Upper lobe of left lung (tissue), 6 donors: ENCODE data around the gene ADGRL3. TPM values are rescaled to one million over a fixed set of nuclear protein-coding genes. Genes with fewer than 3 reads are reported as not detected.

ENCODE experiments used
- ATAC-seq, 2 donors: fragments of 200-7000 bp; cut with Tn5 transposase; one replicate each; pipeline ENCODE4 v1.9.1; 2022; ENCODE audit warnings: mild to moderate bottlenecking in 2 of 2, moderate library complexity in 2 of 2; ENCODE audit not compliant: low FRiP score in 2 of 2
- DNase-seq, 2 donors: peaks; one replicate each; pipeline ENCODE4 v3.0.0-alpha.2; 2019 to 2020
- H3K27ac ChIP-seq, 4 donors: fragments of 200-600 bp; sonication (generic); one replicate each; pipeline ENCODE4 v1.5.1; 2016 to 2019
- H3K27me3 ChIP-seq, 4 donors: fragments of 200-600 bp; sonication (generic); one replicate each; pipeline ENCODE4 v1.5.1; 2017 to 2019
- H3K36me3 ChIP-seq, 4 donors: fragments of 200-600 bp; sonication (generic); one replicate each; pipeline ENCODE4 v1.5.1; 2016 to 2019
- H3K4me1 ChIP-seq, 4 donors: fragments of 200-600 bp; sonication (generic); one replicate each; pipeline ENCODE4 v1.5.1; 2018 to 2019
- H3K4me3 ChIP-seq, 4 donors: fragments of 200-600 bp; sonication (generic); one replicate each; pipeline ENCODE4 v1.5.1; 2017 to 2019; ENCODE audit warnings: mild to moderate bottlenecking in 2 of 4, moderate library complexity in 1 of 4
- H3K9me3 ChIP-seq, 4 donors: fragments of 200-600 bp; sonication (generic); one replicate each; pipeline ENCODE4 v1.5.1; 2018 to 2019
- EP300 ChIP-seq, 4 donors: sonication (generic); formaldehyde crosslinking; IDR thresholded peaks; one replicate each; pipeline ENCODE4 v1.5.1; 2017; ENCODE audit warnings: antibody characterized with exemption in 4 of 4, control low read depth in 2 of 4
- POLR2A ChIP-seq, 4 donors: fragments of 450-650 bp; IDR thresholded peaks; one replicate each; pipeline ENCODE4 v1.5.1; 2016 to 2017; ENCODE audit warnings: antibody characterized with exemption in 4 of 4, mild to moderate bottlenecking in 2 of 4
- POLR2AphosphoS5 ChIP-seq, 2 donors: sonication (generic); formaldehyde crosslinking; IDR thresholded peaks; one replicate each; pipeline ENCODE4 v1.5.1; 2017; ENCODE audit warnings: antibody characterized with exemption in 2 of 2
- WGBS, 2 donors: methylation state at CpG; one replicate each; pipeline ENCODE4 v1.1.5; 2017 to 2018; 5-methylcytosine and 5-hydroxymethylcytosine counted together
- small RNA-seq, 4 donors: library from RNA; depleted of rRNA; stranded (forward); fragments of <200 nt; gene quantifications; one replicate each; pipeline ENCODE3, GENCODE V24; 2016
- total RNA-seq, 6 donors: library from RNA; depleted of rRNA in 4 of 6; stranded (reverse); fragments of >200 nt in 4 of 6; gene quantifications; one replicate each; pipeline versions ENCODE4 v1.1.0 to v1.2.1, GENCODE V29; 2016 to 2021
- TF ChIP-seq, protein P1 (sequence below), 6 experiments: fragments of 450-650 bp in 4 of 6; fragments of 200-600 bp in 2 of 6; sonication (generic) in 2 of 6; IDR thresholded peaks; one replicate each; pipeline ENCODE4 v1.5.1; 2016 to 2019; ENCODE audit warnings: antibody characterized with exemption in 6 of 6
- donor health status: DM: no; HTN: no; CAD: no; lungs with moderate emphysema.
- donor health status: DM: no; HTN: yes; CAD: no; lungs with severe emphysema.

ADGRL3 gene
- total RNA-seq, 6 donors from 2014 or later = 1.0 to 8.5 (median 2.9) TPM

DNA sequence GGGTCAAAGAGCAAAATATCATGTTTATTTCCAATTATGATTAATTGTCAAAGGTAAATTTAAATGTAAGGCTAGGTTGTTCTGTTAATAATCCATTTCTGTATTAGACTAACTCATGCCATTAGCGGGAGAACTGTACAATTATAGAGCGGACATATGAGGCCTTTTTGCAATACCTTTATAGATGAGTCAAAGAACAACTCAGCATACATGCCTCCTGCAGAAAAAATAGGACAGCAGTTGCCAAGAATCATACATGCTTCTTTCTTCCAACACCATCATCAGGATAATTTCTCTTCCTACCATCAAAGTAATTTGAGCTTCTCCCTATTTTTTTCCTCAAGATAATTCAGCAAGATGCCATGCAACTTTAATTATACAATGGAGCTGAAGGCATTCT lies 917.8 kb downstream of the ADGRL3 start:
- no peak for DNase-seq
- no peaks in the 10 kb centered on the region for H3K4me1 ChIP-seq
- H3K36me3 ChIP-seq = no peaks in the 10 kb centered on the region
- no peak for ATAC-seq
- WGBS, 2 donors = 93 to 98% methylated on average over 2 of the region's 2 CpGs
- no peaks in the 10 kb centered on the region for H3K27me3 ChIP-seq
- no peak overlapping the region for H3K27ac ChIP-seq
- H3K9me3 ChIP-seq = no peaks in the 10 kb centered on the region
- no peak overlapping the region for H3K4me3 ChIP-seq
- TF ChIP-seq, protein P1, sequence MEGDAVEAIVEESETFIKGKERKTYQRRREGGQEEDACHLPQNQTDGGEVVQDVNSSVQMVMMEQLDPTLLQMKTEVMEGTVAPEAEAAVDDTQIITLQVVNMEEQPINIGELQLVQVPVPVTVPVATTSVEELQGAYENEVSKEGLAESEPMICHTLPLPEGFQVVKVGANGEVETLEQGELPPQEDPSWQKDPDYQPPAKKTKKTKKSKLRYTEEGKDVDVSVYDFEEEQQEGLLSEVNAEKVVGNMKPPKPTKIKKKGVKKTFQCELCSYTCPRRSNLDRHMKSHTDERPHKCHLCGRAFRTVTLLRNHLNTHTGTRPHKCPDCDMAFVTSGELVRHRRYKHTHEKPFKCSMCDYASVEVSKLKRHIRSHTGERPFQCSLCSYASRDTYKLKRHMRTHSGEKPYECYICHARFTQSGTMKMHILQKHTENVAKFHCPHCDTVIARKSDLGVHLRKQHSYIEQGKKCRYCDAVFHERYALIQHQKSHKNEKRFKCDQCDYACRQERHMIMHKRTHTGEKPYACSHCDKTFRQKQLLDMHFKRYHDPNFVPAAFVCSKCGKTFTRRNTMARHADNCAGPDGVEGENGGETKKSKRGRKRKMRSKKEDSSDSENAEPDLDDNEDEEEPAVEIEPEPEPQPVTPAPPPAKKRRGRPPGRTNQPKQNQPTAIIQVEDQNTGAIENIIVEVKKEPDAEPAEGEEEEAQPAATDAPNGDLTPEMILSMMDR (IDR thresholded peaks at IDR 0.05) = no peak
- TF ChIP-seq POLR2A (IDR thresholded peaks at IDR 0.05) = no peak
- no peak for TF ChIP-seq EP300 (IDR thresholded peaks at IDR 0.05)
- TF ChIP-seq POLR2AphosphoS5 (IDR thresholded peaks at IDR 0.05) = no peak

DNA sequence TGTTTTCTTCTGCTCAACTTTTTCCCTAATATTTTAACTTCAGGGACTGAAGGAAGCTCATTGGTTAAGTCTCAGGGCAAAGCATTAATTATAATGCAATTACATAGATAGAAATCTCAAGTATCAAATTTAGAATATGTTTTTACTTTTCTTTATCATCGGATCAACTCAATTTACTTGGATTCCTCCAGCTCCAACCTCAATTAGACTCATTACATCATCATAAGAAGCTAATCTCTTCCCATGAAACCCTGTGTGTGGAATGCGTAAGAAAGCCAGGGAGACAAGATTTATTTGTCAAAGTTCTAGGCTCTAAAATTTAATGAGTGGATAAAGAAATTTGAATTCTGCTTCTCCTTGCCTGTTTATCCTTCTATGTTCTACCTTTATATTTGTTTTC lies 918.4 kb downstream of the ADGRL3 start:
- Histone ChIP-seq H3K4me1 (no peaks in the 10 kb centered on the region), H3K9me3 (no peaks in the 10 kb centered on the region), H3K27me3 (no peaks in the 10 kb centered on the region), H3K36me3 (no peaks in the 10 kb centered on the region), H3K27ac (no peak overlapping the region), H3K4me3 (no peak overlapping the region)
- ATAC-seq (no peak), DNase-seq (no peak)
- WGBS, 2 donors = 86 to 91% methylated on average over 2 of the region's 2 CpGs
- no peak for TF ChIP-seq EP300 (IDR thresholded peaks at IDR 0.05)
- TF ChIP-seq POLR2A (IDR thresholded peaks at IDR 0.05) = no peak
- TF ChIP-seq, protein P1 (IDR thresholded peaks at IDR 0.05) = no peak
- no peak for TF ChIP-seq POLR2AphosphoS5 (IDR thresholded peaks at IDR 0.05)

DNA sequence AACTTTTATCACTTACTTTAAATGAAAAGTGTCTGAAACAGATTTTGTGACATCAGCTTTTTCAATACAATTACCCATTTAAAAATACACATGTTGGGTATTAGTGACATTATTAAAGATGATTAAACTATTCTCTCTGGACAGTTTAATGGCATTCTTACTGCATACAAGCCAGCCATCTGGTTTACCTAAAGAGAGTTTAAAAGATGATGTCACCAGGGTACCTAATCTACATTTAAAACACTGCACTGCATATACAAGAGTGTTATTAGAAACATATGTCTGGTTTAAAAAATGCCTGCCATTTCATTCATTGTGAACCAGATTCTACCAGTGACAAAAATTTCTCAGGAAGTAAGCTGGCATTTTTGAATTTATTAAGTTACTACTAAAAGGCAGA lies 919.1 kb downstream of the ADGRL3 start:
- TF ChIP-seq POLR2A (IDR thresholded peaks at IDR 0.05) = no peak
- TF ChIP-seq POLR2AphosphoS5 (IDR thresholded peaks at IDR 0.05) = no peak
- no peaks in the 10 kb centered on the region for H3K36me3 ChIP-seq
- H3K4me1 ChIP-seq = no peaks in the 10 kb centered on the region
- no peaks in the 10 kb centered on the region for H3K27me3 ChIP-seq
- DNase-seq (no peak), ATAC-seq (no peak)
- H3K27ac ChIP-seq = no peak overlapping the region
- no peaks in the 10 kb centered on the region for H3K9me3 ChIP-seq
- no peak overlapping the region for H3K4me3 ChIP-seq

DNA sequence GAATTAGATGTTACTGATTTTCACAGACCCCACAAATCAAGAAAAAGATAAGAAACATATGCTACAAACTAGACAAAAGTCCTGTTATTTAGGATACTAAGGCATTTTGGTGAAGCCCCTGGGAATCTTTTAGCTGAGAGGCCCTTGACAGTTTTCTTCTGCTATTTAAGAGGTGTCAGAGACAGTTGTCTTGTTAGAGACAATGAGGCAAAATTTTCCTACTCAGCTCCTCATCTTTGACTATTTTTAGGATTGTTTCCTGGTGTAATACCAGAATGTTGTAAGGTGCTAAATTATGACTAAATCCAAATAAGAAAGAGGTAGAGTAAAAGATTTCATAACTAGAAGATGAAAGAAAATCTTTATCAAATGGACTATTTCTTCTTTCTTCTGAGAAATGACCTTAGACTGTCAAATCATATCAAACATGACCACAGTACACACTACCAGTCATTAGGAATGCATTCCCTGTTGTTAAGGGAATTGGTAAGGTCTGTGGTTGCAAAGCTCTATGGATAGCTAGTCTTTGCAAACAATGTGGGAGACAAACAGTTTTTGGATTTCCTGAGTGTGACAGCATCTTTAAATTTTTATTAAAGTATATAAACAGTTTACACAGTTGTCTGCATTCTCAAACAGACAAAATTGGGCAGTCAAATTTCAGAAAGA lies 926.1 kb downstream of the ADGRL3 start:
- no peaks in the 10 kb centered on the region for H3K27me3 ChIP-seq
- H3K4me3 ChIP-seq = no peak overlapping the region
- ATAC-seq (no peak), DNase-seq (no peak)
- H3K4me1 ChIP-seq = no peaks in the 10 kb centered on the region
- no peaks in the 10 kb centered on the region for H3K36me3 ChIP-seq
- no peak overlapping the region for H3K27ac ChIP-seq
- TF ChIP-seq, protein P1 (IDR thresholded peaks at IDR 0.05) = no peak
- TF ChIP-seq EP300 (IDR thresholded peaks at IDR 0.05) (no peak), POLR2A (IDR thresholded peaks at IDR 0.05) (no peak), POLR2AphosphoS5 (IDR thresholded peaks at IDR 0.05) (no peak)
- H3K9me3 ChIP-seq = peaks cover 0 to 2% (median 0%) of the 10 kb centered on the region in 4 donors

Small RNA genes within 50 kb of the gene (small RNA-seq; reads per million reads assigned to genes)
- gene RF00019 = 0 reads per million in 4 donors
